SK-N-MC (cell line): ENCODE results near the gene CGREF1.

ENCODE experiments used
- EZH2 ChIP-seq: fragments of 200-600 bp; sonication (generic); IDR thresholded peaks from one replicate; pipeline ENCODE4 v1.6.1; 2017; ENCODE audit warnings: antibody characterized with exemption
- FOXP2 ChIP-seq: optimal IDR thresholded peaks from 2 replicates; pipeline ENCODE3; 2011; ENCODE audit warnings: mild to moderate bottlenecking, moderate library complexity; ENCODE audit not compliant: insufficient read depth; ENCODE audit errors: extremely low read length, control extremely low read depth
- POLR2AphosphoS5 ChIP-seq: IDR thresholded peaks from 2 replicates; pipeline ENCODE4 v1.6.1; 2012; ENCODE audit warnings: mild to moderate bottlenecking, low read depth, low read length, borderline replicate concordance

GRCh38 chr2:27081984-27082772 is 36.8 kb downstream of the CGREF1 start:
- TF ChIP-seq FOXP2 = no peak
- no peak for TF ChIP-seq EZH2
- no peak for TF ChIP-seq POLR2AphosphoS5
